ENCODE results near the gene ZNF892.

- TF ChIP-seq REST (IDR thresholded peaks at IDR 0.05; ENCODE audit: insufficient read depth in 1 of 2, low read depth in 2 of 2, low read length in 2 of 2) (no peak), FOXP2 (optimal IDR thresholded peaks at IDR 0.05; ENCODE audit: borderline replicate concordance, extremely low read depth, extremely low read length, insufficient read depth) (no peak), POLR2AphosphoS5 (IDR thresholded peaks at IDR 0.05; ENCODE audit: low read depth, low read length) (no peak)
These were observed 27.0 kb downstream of the ZNF892 start for GRCh38 chr2:95234286-95234785.
